SK-N-SH treated with all-trans-retinoic acid at 6 μM for 48 hours (cell line): ENCODE results near the gene KRTAP4-8.

Source experiments
- ATAC-seq: fragments of 200-7000 bp; cut with Tn5 transposase; 3 replicates; pipeline ENCODE4 v1.9.1; 2020; ENCODE audit warnings: mild to moderate bottlenecking, moderate library complexity
- ARNTL ChIP-seq: fragments of 450-650 bp; formaldehyde crosslinking; IDR thresholded peaks from 2 replicates; pipeline ENCODE4 v1.5.0; 2020; ENCODE audit warnings: low read depth, mild to moderate bottlenecking, moderate library complexity, borderline replicate concordance
- CSDC2 ChIP-seq: fragments of 250-450 bp; sonication (Bioruptor Pico); IDR thresholded peaks from 2 replicates; pipeline ENCODE4 v1.5.0; 2020; ENCODE audit warnings: mild to moderate bottlenecking, moderate library complexity
- GLIS3 ChIP-seq: fragments of 250-450 bp; sonication (Bioruptor Pico); IDR thresholded peaks from 2 replicates; pipeline ENCODE4 v1.5.0; 2020; ENCODE audit warnings: mild to moderate bottlenecking, moderate library complexity
- ISL1 ChIP-seq: fragments of 250-450 bp; sonication (Bioruptor Pico); IDR thresholded peaks from 2 replicates; pipeline ENCODE4 v2.1.2; 2022; ENCODE audit warnings: mild to moderate bottlenecking, moderate library complexity
- OSR1 ChIP-seq: fragments of 250-450 bp; sonication (Bioruptor Pico); IDR thresholded peaks from 2 replicates; pipeline ENCODE4 v1.8.0; 2022; ENCODE audit warnings: moderate library complexity, mild to moderate bottlenecking, inconsistent platforms
- PATZ1 ChIP-seq: fragments of 250-450 bp; sonication (Bioruptor Pico); IDR thresholded peaks from 2 replicates; pipeline ENCODE4 v1.8.0; 2020; ENCODE audit warnings: mild to moderate bottlenecking, moderate library complexity, borderline replicate concordance
- POU6F1 ChIP-seq: fragments of 250-450 bp; sonication (Bioruptor Pico); IDR thresholded peaks from 2 replicates; pipeline ENCODE4 v1.8.0; 2021; ENCODE audit warnings: low read depth, mild to moderate bottlenecking, moderate library complexity, borderline replicate concordance
- PPARA ChIP-seq: fragments of 250-450 bp; sonication (Bioruptor Pico); IDR thresholded peaks from 2 replicates; pipeline ENCODE4 v1.5.0; 2020; ENCODE audit warnings: mild to moderate bottlenecking, borderline replicate concordance
- RARB ChIP-seq: fragments of 250-450 bp; sonication (Bioruptor Pico); IDR thresholded peaks from 2 replicates; pipeline ENCODE4 v1.8.0; 2021; ENCODE audit warnings: mild to moderate bottlenecking, moderate library complexity
- SNAI2 ChIP-seq: fragments of 250-450 bp; sonication (Bioruptor Pico); IDR thresholded peaks from 2 replicates; pipeline ENCODE4 v1.5.0; 2020; ENCODE audit warnings: mild to moderate bottlenecking, moderate library complexity
- TCF4 ChIP-seq: fragments of 250-450 bp; sonication (Bioruptor Pico); IDR thresholded peaks from 2 replicates; pipeline ENCODE4 v1.8.0; 2021; ENCODE audit warnings: mild to moderate bottlenecking, moderate library complexity, borderline replicate concordance
- TOX ChIP-seq: fragments of 250-450 bp; sonication (Bioruptor Pico); IDR thresholded peaks from 2 replicates; pipeline ENCODE4 v1.8.0; 2021; ENCODE audit warnings: mild to moderate bottlenecking, moderate library complexity, borderline replicate concordance
- ZC3H10 ChIP-seq: fragments of 250-450 bp; sonication (Bioruptor Pico); IDR thresholded peaks from 2 replicates; pipeline ENCODE4 v1.5.1; 2021; ENCODE audit warnings: mild to moderate bottlenecking, moderate library complexity
- ZNF8 ChIP-seq: fragments of 450-650 bp; formaldehyde crosslinking; IDR thresholded peaks from 2 replicates; pipeline ENCODE4 v1.5.0; 2020; ENCODE audit warnings: mild to moderate bottlenecking, moderate library complexity
- TF ChIP-seq, protein P1 (sequence below): fragments of 250-450 bp; sonication (Bioruptor Pico); IDR thresholded peaks from 2 replicates; pipeline ENCODE4 v1.5.1; 2020; ENCODE audit warnings: low read depth, mild to moderate bottlenecking, moderate library complexity
- TF ChIP-seq, protein P2 (sequence below): fragments of 250-450 bp; sonication (Bioruptor Pico); IDR thresholded peaks from 2 replicates; pipeline ENCODE4 v1.5.1; 2021; ENCODE audit warnings: mild to moderate bottlenecking, moderate library complexity

Gene KRTAP4-8

GRCh38 chr17:41054025-41054424 is 43.9 kb downstream of the KRTAP4-8 start:
- no peak for ATAC-seq
- TF ChIP-seq CSDC2 (CRISPR knock-in tag) (no peak), TOX (CRISPR knock-in tag) (no peak), ISL1 (no peak)

- ATAC-seq = no peak
Measured at GRCh38 chr17:41052566-41052965, 45.4 kb downstream of the KRTAP4-8 start.

DNA sequence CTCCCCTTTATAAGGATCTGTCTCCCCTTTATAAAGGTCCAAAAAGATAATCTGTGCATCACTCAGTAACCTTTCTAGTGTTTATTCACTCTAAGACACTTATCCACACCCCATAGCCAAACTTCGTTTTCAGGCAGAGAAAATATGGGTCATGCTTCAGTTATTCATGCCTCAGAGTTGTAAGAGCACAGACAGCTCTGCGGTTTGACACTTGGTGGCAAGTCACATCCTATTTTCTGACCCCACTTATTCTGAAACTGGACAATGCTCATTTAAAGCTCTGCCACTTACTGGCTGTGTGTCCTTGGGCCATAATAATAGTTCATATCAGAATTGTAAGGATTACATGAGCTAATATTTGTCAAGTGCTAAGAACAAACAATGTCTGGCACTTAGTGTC is 48.8 kb downstream of the KRTAP4-8 start:
- no peak for TF ChIP-seq ZNF8
- no peak for TF ChIP-seq GLIS3
- no peak for TF ChIP-seq ZC3H10 (CRISPR knock-in tag)
- TF ChIP-seq POU6F1 (CRISPR knock-in tag) = no peak
- TF ChIP-seq SNAI2 = no peak
- TF ChIP-seq CSDC2 (CRISPR knock-in tag) = no peak
- TF ChIP-seq, protein P1, sequence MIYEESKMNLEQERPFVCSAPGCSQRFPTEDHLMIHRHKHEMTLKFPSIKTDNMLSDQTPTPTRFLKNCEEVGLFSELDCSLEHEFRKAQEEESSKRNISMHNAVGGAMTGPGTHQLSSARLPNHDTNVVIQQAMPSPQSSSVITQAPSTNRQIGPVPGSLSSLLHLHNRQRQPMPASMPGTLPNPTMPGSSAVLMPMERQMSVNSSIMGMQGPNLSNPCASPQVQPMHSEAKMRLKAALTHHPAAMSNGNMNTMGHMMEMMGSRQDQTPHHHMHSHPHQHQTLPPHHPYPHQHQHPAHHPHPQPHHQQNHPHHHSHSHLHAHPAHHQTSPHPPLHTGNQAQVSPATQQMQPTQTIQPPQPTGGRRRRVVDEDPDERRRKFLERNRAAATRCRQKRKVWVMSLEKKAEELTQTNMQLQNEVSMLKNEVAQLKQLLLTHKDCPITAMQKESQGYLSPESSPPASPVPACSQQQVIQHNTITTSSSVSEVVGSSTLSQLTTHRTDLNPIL = no peak
- no peak for TF ChIP-seq TCF4 (CRISPR knock-in tag)
- no peak for TF ChIP-seq OSR1 (CRISPR knock-in tag)
- TF ChIP-seq, all 23 proteins: peak for 0
- ATAC-seq = no peak

More at GRCh38 chr17:41052566-41052965, 45.4 kb downstream of the KRTAP4-8 start:
- no peak for TF ChIP-seq ZNF8
- TF ChIP-seq, protein P1 = no peak
- no peak for TF ChIP-seq TCF4 (CRISPR knock-in tag)
- no peak for TF ChIP-seq TOX (CRISPR knock-in tag)
- TF ChIP-seq PATZ1 (CRISPR knock-in tag) = no peak
- no peak for TF ChIP-seq ISL1
- no peak for TF ChIP-seq PPARA (CRISPR knock-in tag)
- TF ChIP-seq, protein P2, sequence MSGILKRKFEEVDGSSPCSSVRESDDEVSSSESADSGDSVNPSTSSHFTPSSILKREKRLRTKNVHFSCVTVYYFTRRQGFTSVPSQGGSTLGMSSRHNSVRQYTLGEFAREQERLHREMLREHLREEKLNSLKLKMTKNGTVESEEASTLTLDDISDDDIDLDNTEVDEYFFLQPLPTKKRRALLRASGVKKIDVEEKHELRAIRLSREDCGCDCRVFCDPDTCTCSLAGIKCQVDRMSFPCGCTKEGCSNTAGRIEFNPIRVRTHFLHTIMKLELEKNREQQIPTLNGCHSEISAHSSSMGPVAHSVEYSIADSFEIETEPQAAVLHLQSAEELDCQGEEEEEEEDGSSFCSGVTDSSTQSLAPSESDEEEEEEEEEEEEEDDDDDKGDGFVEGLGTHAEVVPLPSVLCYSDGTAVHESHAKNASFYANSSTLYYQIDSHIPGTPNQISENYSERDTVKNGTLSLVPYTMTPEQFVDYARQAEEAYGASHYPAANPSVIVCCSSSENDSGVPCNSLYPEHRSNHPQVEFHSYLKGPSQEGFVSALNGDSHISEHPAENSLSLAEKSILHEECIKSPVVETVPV (CRISPR knock-in tag) = no peak
- TF ChIP-seq RARB (CRISPR knock-in tag) = no peak
- TF ChIP-seq ARNTL = no peak
- TF ChIP-seq CSDC2 (CRISPR knock-in tag) = no peak
- no peak for TF ChIP-seq OSR1 (CRISPR knock-in tag)
- no peak for TF ChIP-seq GLIS3

DNA sequence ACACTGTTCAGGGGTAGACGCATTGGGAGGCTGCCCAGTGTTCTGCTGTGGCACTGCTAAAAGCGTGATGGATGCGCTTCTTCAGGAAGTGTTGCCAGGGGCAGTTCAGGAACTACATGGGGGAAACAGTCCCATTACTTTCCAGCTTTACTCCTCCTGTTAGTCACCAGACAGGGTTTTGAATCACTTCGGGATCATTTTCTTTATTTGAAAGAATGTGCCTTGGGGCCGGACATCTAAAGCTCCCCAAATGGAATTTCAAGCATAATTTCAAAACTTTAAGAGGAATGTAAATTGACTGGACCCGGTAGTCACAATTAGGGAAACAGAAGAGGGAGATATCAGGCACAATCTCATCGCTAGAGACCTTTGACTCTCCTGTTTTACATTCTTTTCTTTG is 49.5 kb downstream of the KRTAP4-8 start:
- TF ChIP-seq, protein P1 = no peak
- ATAC-seq = peak; percentile 28; the same call in 1 of the 3 replicates
